ENCODE measurements around the gene PPARG. TPM values are rescaled to one million over a fixed set of nuclear protein-coding genes. Genes with fewer than 3 reads are reported as not detected.
"Not testable (repeated sequence)": the region's sequence is repeated elsewhere in the genome, so short reads cannot be mapped to it uniquely, and the experiment has no call there.

The PPARG gene
- polyA plus RNA-seq, 1 donor: 10.4 TPM

DNA sequence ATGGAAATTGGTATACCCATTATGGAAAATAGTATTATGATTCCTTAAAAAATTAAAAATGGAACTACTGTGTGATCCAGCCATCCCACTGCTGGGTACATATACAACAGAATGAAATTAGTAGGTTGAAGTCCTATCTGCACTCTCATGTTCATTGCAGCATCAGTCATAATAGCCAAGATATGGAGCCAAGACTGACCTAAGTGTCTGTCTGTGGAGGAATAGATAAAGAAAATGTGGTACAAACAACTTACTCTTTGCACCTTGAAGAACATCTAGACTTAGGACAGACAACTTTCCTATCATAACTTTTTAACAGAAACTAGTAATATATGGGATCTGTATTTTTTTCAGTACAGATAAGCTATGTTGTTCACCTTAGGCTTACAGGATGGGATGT is 30.0 kb upstream of the PPARG start:
- DNase-seq: peak; percentile 52 to 70
- Histone ChIP-seq H3K27me3 (ENCODE audit: control insufficient read depth, insufficient read depth, low read length) (no peaks in the 10 kb centered on the region), H3K4me3 (ENCODE audit: low read length) (no peak overlapping the region), H3K36me3 (ENCODE audit: control insufficient read depth, insufficient read depth, low read length) (no peaks in the 10 kb centered on the region), H3K4me1 (ENCODE audit: control insufficient read depth, insufficient read depth, low read length) (peaks cover 11% of the 10 kb centered on the region), H3K27ac (ENCODE audit: low read length) (peak overlapping the region; percentile 69), H3K9me3 (ENCODE audit: control insufficient read depth, low read depth, low read length) (no peaks in the 10 kb centered on the region)

DNA sequence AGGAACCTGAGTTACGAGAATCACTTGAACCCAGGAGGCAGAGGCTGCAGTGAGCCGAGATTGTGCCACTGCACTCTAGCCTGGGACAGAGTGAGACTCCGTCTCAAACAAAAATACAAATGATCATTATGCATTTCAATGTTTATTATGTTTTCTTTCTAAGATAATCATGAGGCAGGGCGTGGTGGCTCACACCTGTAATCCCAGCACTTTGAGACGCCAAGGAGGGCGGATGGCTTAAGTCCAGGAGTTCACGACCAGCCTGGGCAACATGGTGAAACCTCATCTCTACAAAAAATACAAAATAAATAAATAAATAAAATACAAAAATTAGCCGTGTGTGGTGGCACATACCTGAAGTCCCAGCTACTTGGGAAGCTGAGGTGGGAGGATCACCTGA is 26.7 kb upstream of the PPARG start:
- not testable (repeated sequence) for H3K4me3 ChIP-seq (ENCODE audit: low read length); DNase-seq; H3K36me3 ChIP-seq (ENCODE audit: control insufficient read depth, insufficient read depth, low read length); H3K27me3 ChIP-seq (ENCODE audit: control insufficient read depth, insufficient read depth, low read length); H3K4me1 ChIP-seq (ENCODE audit: control insufficient read depth, insufficient read depth, low read length); H3K9me3 ChIP-seq (ENCODE audit: control insufficient read depth, low read depth, low read length); H3K27ac ChIP-seq (ENCODE audit: low read length)
- WGBS (ENCODE audit: insufficient coverage, low lambda C conversion rate): 100% methylated on average over 1 of the region's 8 CpGs

DNA sequence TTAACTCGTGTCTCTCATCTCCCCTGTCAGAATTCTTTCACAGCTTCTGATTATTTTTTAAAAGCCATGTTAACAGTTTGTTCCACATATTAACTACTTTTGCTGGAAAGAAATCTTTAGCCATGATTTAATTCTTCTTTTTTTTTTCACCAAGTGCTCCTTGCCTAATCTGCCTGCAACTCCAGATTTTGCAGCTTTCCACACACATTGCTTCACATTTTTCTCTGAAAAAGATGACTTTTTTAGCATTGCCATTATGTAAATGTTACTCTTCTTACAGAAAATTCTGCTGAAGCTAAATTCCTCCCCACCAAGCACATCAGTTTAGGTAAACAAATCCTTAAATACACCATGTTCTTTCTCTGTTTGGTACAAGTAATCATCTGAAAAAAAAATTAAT is 23.4 kb upstream of the PPARG start:
- 46% methylated on average over 1 of the region's 1 CpG for WGBS (ENCODE audit: insufficient coverage, low lambda C conversion rate)
- Histone ChIP-seq H3K4me3 (ENCODE audit: low read length) (no peak overlapping the region), H3K4me1 (ENCODE audit: control insufficient read depth, insufficient read depth, low read length) (no peaks in the 10 kb centered on the region), H3K36me3 (ENCODE audit: control insufficient read depth, insufficient read depth, low read length) (no peaks in the 10 kb centered on the region), H3K9me3 (ENCODE audit: control insufficient read depth, low read depth, low read length) (no peaks in the 10 kb centered on the region), H3K27me3 (ENCODE audit: control insufficient read depth, insufficient read depth, low read length) (no peaks in the 10 kb centered on the region), H3K27ac (ENCODE audit: low read length) (no peak overlapping the region)
- DNase-seq: no peak

DNA sequence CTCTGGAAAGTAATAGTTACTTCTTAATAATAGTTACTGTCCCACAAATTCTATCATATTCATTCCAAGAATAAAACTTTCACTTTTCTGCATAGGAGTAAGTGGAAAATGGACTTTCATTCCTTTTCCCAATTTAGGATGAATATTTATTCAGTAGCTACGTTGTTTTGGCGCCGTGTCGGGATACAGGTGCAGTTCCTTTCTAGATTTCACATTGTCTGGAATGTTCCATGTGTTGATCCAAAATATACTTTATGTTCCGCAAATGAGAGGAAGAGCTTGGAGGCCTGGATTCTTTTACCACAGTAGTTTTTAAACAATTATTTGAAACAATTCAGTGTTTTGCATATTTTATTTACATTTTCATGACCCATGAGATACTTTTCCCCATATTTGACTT is 22.8 kb upstream of the PPARG start:
- Histone ChIP-seq H3K27ac (ENCODE audit: low read length) (no peak overlapping the region), H3K9me3 (ENCODE audit: control insufficient read depth, low read depth, low read length) (no peaks in the 10 kb centered on the region), H3K36me3 (ENCODE audit: control insufficient read depth, insufficient read depth, low read length) (no peaks in the 10 kb centered on the region), H3K27me3 (ENCODE audit: control insufficient read depth, insufficient read depth, low read length) (no peaks in the 10 kb centered on the region), H3K4me3 (ENCODE audit: low read length) (no peak overlapping the region), H3K4me1 (ENCODE audit: control insufficient read depth, insufficient read depth, low read length) (no peaks in the 10 kb centered on the region)
- no peak for DNase-seq
- 83% methylated on average over 1 of the region's 5 CpGs for WGBS (ENCODE audit: insufficient coverage, low lambda C conversion rate)

DNA sequence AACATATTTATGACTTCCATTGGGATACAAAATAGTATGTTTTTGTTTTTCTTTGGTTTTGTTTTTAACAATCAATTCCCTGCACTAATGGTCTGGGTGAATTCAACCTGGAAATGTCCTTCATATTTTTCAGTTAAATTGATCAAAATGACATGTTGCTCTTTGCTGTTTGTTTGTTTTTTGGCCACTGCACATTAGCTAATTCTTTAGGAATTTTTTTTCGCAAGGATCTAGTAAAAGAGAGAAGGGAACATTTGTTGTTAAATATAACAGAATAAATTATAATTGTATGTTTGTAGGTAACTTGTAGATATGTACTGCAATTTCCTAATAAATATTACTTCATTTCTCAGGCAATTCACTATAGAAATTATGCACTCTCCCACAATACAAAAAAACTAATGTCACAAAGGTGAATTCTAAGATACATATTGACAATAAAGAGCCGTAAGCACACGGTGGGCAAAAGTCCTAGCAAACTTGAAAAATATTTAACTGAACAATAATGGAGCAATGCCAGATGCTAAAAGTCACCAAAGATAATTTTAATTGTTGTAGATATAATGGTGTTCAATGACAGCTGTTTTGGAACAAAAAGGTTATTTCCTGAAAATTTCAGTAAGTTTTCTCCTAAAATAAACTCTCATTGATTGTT is 21.4 kb upstream of the PPARG start:
- WGBS (ENCODE audit: insufficient coverage, low lambda C conversion rate): 80% methylated on average over 1 of the region's 3 CpGs
- no peak overlapping the region for H3K4me3 ChIP-seq (ENCODE audit: low read length)
- no peaks in the 10 kb centered on the region for H3K9me3 ChIP-seq (ENCODE audit: control insufficient read depth, low read depth, low read length)
- no peak for DNase-seq
- no peaks in the 10 kb centered on the region for H3K27me3 ChIP-seq (ENCODE audit: control insufficient read depth, insufficient read depth, low read length)
- H3K36me3 ChIP-seq (ENCODE audit: control insufficient read depth, insufficient read depth, low read length): no peaks in the 10 kb centered on the region
- no peaks in the 10 kb centered on the region for H3K4me1 ChIP-seq (ENCODE audit: control insufficient read depth, insufficient read depth, low read length)
- H3K27ac ChIP-seq (ENCODE audit: low read length): no peak overlapping the region

DNA sequence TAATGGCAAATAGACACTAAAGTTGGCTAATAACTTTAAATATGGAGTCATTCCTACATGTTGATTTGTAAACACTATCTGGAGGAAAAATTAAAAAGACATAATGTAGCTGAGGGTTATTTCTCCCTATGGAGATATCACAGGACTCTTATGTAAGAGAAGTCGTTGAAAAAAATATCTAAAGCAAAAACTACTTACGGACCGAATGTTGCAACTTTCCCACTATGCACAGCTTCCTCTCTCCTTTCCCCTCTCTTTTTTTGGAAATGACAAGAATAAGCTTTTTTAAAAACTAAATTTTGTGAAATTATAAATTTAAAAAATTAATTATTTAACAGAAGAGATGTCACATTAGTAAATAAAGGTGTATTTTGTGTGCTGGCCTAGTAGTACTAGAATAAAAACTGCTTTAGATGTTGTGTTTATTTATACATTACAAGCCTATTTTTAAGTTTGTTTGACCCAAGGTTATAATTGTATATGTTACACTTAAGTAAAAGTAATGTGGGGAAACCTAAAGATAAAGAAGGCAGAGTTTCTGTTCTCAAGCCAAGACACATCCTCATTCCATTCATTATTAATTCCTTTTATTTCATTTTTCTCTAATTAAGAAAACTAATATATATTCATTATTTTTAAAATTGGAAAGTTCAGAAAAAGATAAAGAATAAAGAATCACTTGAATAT is 20.7 kb upstream of the PPARG start:
- Histone ChIP-seq H3K4me3 (ENCODE audit: low read length) (no peak overlapping the region), H3K4me1 (ENCODE audit: control insufficient read depth, insufficient read depth, low read length) (no peaks in the 10 kb centered on the region), H3K27me3 (ENCODE audit: control insufficient read depth, insufficient read depth, low read length) (no peaks in the 10 kb centered on the region), H3K9me3 (ENCODE audit: control insufficient read depth, low read depth, low read length) (no peaks in the 10 kb centered on the region), H3K36me3 (ENCODE audit: control insufficient read depth, insufficient read depth, low read length) (no peaks in the 10 kb centered on the region), H3K27ac (ENCODE audit: low read length) (no peak overlapping the region)
- DNase-seq: no peak
- WGBS (ENCODE audit: insufficient coverage, low lambda C conversion rate): 54% methylated on average over 2 of the region's 3 CpGs

DNA sequence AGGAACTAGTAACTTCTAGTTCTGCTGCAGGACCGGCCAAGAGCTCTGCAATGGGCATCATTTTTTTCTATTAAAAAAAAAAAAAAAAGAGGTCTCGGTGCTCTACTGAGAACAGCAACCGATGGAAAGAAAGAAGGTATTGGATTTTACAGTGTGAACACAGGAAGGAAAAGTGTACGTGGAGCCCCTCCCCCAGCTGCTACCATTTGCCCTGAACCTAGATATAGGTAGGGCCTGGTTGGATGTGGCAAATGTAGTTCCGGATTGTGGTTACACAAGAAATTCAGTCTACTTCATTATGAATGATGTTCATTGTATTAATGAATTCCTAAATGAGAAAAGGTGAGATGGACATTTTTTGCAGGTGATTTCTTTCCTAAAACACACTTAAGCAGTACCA is 17.9 kb upstream of the PPARG start:
- H3K9me3 ChIP-seq (ENCODE audit: control insufficient read depth, low read depth, low read length): no peaks in the 10 kb centered on the region
- no peaks in the 10 kb centered on the region for H3K27me3 ChIP-seq (ENCODE audit: control insufficient read depth, insufficient read depth, low read length)
- H3K4me3 ChIP-seq (ENCODE audit: low read length): no peak overlapping the region
- H3K36me3 ChIP-seq (ENCODE audit: control insufficient read depth, insufficient read depth, low read length): no peaks in the 10 kb centered on the region
- DNase-seq: no peak
- no peak overlapping the region for H3K27ac ChIP-seq (ENCODE audit: low read length)
- 100% methylated on average over 1 of the region's 5 CpGs for WGBS (ENCODE audit: insufficient coverage, low lambda C conversion rate)
- H3K4me1 ChIP-seq (ENCODE audit: control insufficient read depth, insufficient read depth, low read length): no peaks in the 10 kb centered on the region

DNA sequence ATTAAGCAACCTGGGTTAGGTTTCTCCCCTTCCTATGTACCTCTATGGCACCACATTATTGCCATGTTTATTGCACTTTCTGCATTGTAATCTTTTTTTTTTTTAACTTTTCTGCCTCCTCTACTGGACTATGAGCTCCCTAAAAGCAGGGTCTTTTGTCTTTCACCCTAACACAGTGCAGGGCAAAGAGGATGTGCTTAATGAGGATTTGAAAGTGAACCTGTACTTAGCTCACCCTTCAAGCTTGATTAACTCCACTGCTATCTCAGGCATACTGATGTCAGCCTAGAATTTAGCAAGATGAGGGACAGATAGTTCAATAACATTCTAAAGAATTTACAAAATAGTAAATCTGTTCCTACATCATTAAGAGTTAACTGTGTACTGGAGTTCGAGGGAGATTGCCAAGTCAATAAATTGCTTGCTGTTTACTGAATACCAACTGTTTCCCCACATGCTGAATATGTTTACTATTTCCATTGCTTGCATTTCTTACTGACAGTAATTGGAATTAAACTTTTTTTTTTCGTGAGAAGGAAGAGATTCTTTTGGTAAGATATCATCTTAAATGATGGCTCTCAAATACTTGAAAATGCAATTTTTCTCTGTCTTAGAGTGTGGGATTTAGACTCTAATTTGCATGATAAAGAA is 15.7 kb upstream of the PPARG start:
- no peaks in the 10 kb centered on the region for H3K36me3 ChIP-seq (ENCODE audit: control insufficient read depth, insufficient read depth, low read length)
- H3K27ac ChIP-seq (ENCODE audit: low read length): no peak overlapping the region
- WGBS (ENCODE audit: insufficient coverage, low lambda C conversion rate): 30% methylated on average over 2 of the region's 2 CpGs
- no peaks in the 10 kb centered on the region for H3K9me3 ChIP-seq (ENCODE audit: control insufficient read depth, low read depth, low read length)
- no peaks in the 10 kb centered on the region for H3K4me1 ChIP-seq (ENCODE audit: control insufficient read depth, insufficient read depth, low read length)
- DNase-seq: no peak
- no peak overlapping the region for H3K4me3 ChIP-seq (ENCODE audit: low read length)
- H3K27me3 ChIP-seq (ENCODE audit: control insufficient read depth, insufficient read depth, low read length): no peaks in the 10 kb centered on the region

DNA sequence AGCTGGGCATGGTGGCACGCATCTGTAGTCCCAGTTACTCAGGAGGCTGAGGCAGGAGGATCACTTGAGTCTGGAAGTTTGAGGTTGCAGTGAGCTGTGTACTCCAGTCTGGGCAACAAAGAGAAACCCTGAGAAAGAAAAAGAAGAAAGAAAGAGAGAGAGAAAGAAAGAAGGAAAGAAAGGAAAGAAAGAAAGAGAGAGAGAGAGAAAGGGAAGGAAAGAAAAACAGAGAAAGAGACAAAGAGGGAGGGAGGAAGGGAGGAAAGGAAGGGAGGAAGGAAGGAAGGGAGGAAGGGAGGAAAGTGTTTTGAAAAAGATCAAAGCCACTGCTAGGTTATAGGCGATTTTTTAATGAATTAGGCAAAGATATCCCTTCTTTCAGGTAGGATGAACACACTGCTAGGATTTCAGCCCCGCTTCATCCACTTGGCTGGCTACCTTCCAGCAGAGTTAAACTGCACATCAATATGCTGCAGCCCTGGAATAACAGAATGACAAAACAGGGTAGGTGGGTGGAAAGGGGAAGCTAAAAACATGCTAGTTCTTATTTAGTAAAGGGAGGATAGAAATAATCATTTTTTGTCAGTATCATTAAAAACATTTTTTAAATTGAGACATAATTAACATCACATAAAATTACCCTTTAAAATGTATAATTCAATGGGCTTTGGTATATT is 12.8 kb upstream of the PPARG start:
- no peak for DNase-seq
- H3K9me3 ChIP-seq (ENCODE audit: control insufficient read depth, low read depth, low read length): no peaks in the 10 kb centered on the region
- no peaks in the 10 kb centered on the region for H3K36me3 ChIP-seq (ENCODE audit: control insufficient read depth, insufficient read depth, low read length)
- no peaks in the 10 kb centered on the region for H3K4me1 ChIP-seq (ENCODE audit: control insufficient read depth, insufficient read depth, low read length)
- WGBS (ENCODE audit: insufficient coverage, low lambda C conversion rate): 60% methylated on average over 2 of the region's 3 CpGs
- H3K4me3 ChIP-seq (ENCODE audit: low read length): no peak overlapping the region
- H3K27me3 ChIP-seq (ENCODE audit: control insufficient read depth, insufficient read depth, low read length): no peaks in the 10 kb centered on the region
- H3K27ac ChIP-seq (ENCODE audit: low read length): no peak overlapping the region

DNA sequence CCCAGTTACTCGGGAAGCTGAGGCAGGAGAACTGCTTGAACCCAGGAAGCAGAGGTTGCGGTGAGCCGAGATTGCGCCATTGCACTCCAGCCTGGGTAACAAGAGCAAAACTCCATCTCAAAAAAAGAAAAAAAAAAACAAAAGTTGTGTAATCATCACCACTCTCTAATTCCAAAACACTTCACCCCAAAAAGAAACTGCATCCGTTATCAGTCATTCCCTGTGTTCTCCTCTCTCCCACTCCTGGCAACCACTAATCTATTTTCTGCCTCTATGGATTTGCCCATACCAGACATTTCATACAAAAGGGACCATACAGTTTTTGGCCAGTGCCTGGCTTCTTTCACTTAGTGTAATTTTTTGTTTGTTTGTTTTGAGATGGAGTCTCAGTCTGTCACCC is 12.0 kb upstream of the PPARG start:
- not testable (repeated sequence) for H3K27me3 ChIP-seq (ENCODE audit: control insufficient read depth, insufficient read depth, low read length); H3K9me3 ChIP-seq (ENCODE audit: control insufficient read depth, low read depth, low read length); H3K36me3 ChIP-seq (ENCODE audit: control insufficient read depth, insufficient read depth, low read length); H3K27ac ChIP-seq (ENCODE audit: low read length); DNase-seq; H3K4me1 ChIP-seq (ENCODE audit: control insufficient read depth, insufficient read depth, low read length); H3K4me3 ChIP-seq (ENCODE audit: low read length)
- 100% methylated on average over 1 of the region's 5 CpGs for WGBS (ENCODE audit: insufficient coverage, low lambda C conversion rate)

Data from large intestine (tissue), 3 donors.